Osteocyte (in vitro differentiated cells): Measurements from ENCODE around the gene CDC42EP3. TPM values are rescaled to one million over a fixed set of nuclear protein-coding genes. Genes with fewer than 3 reads are reported as not detected.
A peak's percentile ranks its signal among the peaks of the same experiment; 100 is the strongest.

ENCODE experiments used
- DNase-seq: peaks from one replicate; pipeline ENCODE4 v3.0.0; 2021; ENCODE audit warnings: mixed read lengths; ENCODE audit not compliant: unreplicated experiment; ENCODE audit errors: extremely low spot score
- H3K27ac Mint-ChIP-seq: one replicate; pipeline ENCODE4 v1.8.0; 2021; ENCODE audit warnings: mild to moderate bottlenecking, mixed read lengths; ENCODE audit not compliant: unreplicated experiment
- H3K27me3 Mint-ChIP-seq: one replicate; pipeline ENCODE4 v1.8.0; 2021; ENCODE audit warnings: mixed read lengths; ENCODE audit not compliant: unreplicated experiment
- H3K36me3 Mint-ChIP-seq: one replicate; pipeline ENCODE4 v1.8.0; 2021; ENCODE audit warnings: mixed read lengths; ENCODE audit not compliant: unreplicated experiment
- H3K4me1 Mint-ChIP-seq: one replicate; pipeline ENCODE4 v1.8.0; 2021; ENCODE audit warnings: mixed read lengths; ENCODE audit not compliant: unreplicated experiment
- H3K4me3 Mint-ChIP-seq: one replicate; pipeline ENCODE4 v1.8.0; 2021; ENCODE audit warnings: mild to moderate bottlenecking, moderate library complexity, mixed read lengths; ENCODE audit not compliant: unreplicated experiment
- H3K9me3 Mint-ChIP-seq: one replicate; pipeline ENCODE4 v1.8.0; 2021; ENCODE audit warnings: mixed read lengths; ENCODE audit not compliant: unreplicated experiment
- CTCF ChIP-seq: fragments of 200-600 bp; sonication (generic); IDR thresholded peaks from 2 replicates; pipeline ENCODE4 v1.5.0; 2021; ENCODE audit warnings: antibody characterized with exemption, mild to moderate bottlenecking, moderate library complexity
- total RNA-seq: library from RNA; stranded (reverse); gene quantifications from 2 replicates; pipeline ENCODE4 v1.2.1, GENCODE V29; 2021

CDC42EP3 gene
- total RNA-seq, 1 donor from 2014 or later, result 46.2 TPM

DNA sequence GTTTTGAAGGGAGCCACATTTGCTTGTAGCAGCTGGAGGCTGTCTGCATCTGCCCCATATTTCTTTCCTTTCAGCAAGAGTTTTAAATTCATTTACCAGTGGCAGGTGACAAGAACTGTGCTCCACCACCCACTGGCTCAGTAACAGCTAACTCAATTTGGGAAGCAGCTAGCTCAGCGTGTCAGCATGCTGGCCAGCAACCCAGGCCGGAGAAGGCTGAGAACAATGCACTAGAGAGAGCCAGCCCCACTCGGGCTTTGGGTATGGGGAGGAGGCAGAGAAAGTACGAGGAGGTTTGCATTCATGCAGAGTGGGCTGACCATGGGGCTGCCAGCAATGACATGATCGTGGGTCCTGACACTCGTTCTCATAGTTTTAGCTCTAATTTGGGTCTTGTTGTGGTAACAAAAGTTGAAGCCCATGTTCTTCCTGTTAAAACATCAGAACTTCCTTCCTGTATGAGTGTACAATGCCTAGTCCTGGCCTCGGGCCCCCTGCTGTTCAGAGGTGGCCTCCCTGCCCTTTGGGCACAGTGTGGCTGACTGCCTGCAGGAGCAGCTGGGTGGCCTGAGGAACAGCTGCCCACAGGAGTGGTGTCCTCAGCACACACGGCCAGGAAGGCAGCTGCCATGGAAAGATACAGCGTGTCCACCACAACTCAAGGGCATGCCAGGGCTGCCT lies 23.0 kb downstream of the CDC42EP3 start:
- no peak for TF ChIP-seq CTCF
- H3K4me1 Mint-ChIP-seq, result peaks cover 68% of the 10 kb centered on the region
- no peaks in the 10 kb centered on the region for H3K27me3 Mint-ChIP-seq
- DNase-seq, result no peak
- H3K36me3 Mint-ChIP-seq, result peaks cover 52% of the 10 kb centered on the region
- H3K9me3 Mint-ChIP-seq, result no peaks in the 10 kb centered on the region
- H3K4me3 Mint-ChIP-seq, result no peak overlapping the region
- H3K27ac Mint-ChIP-seq, result peak overlapping the region; percentile 62

DNA sequence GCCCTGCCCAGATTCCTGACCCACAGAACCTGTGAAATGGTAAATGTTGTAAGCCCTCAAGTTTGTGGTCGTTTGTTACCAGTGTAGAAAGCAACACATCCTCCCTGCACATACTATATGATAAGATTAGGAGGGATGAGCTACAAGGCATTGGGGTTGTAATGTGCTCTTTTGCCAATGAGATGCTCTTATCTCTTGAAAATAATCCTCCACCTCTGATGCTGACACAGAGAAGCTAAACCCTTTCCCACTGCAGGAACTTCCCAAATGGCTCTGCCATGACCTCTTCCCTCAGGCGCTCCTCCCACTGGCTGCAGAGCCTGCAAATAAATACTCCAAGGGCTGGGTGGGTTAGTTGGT lies 23.5 kb downstream of the CDC42EP3 start:
- H3K9me3 Mint-ChIP-seq, result no peaks in the 10 kb centered on the region
- peaks cover 48% of the 10 kb centered on the region for H3K36me3 Mint-ChIP-seq
- no peak overlapping the region for H3K4me3 Mint-ChIP-seq
- DNase-seq, result no peak
- H3K27me3 Mint-ChIP-seq, result no peaks in the 10 kb centered on the region
- peak overlapping the region; percentile 62 for H3K27ac Mint-ChIP-seq
- H3K4me1 Mint-ChIP-seq, result peaks cover 68% of the 10 kb centered on the region
- TF ChIP-seq CTCF, result no peak

GRCh38 chr2:37645836-37646235 lies 25.6 kb downstream of the CDC42EP3 start:
- no peak for TF ChIP-seq CTCF
- H3K4me3 Mint-ChIP-seq, result no peak overlapping the region
- DNase-seq, result no peak
- no peaks in the 10 kb centered on the region for H3K9me3 Mint-ChIP-seq
- H3K27ac Mint-ChIP-seq, result peak overlapping the region; percentile 60
- peaks cover 71% of the 10 kb centered on the region for H3K4me1 Mint-ChIP-seq
- peaks cover 48% of the 10 kb centered on the region for H3K36me3 Mint-ChIP-seq
- H3K27me3 Mint-ChIP-seq, result no peaks in the 10 kb centered on the region

- H3K27me3 Mint-ChIP-seq, result no peaks in the 10 kb centered on the region
- no peak for TF ChIP-seq CTCF
- H3K4me3 Mint-ChIP-seq, result no peak overlapping the region
- peak overlapping the region; percentile 60 for H3K27ac Mint-ChIP-seq
- H3K4me1 Mint-ChIP-seq, result peaks cover 70% of the 10 kb centered on the region
- no peak for DNase-seq
- no peaks in the 10 kb centered on the region for H3K9me3 Mint-ChIP-seq
- peaks cover 48% of the 10 kb centered on the region for H3K36me3 Mint-ChIP-seq
Measured at GRCh38 chr2:37645362-37645761, 26.1 kb downstream of the CDC42EP3 start.

- Mint-ChIP-seq H3K4me3 (no peak overlapping the region), H3K36me3 (peaks cover 48% of the 10 kb centered on the region), H3K9me3 (no peaks in the 10 kb centered on the region), H3K27ac (peak overlapping the region; percentile 46), H3K27me3 (no peaks in the 10 kb centered on the region), H3K4me1 (peaks cover 70% of the 10 kb centered on the region)
- DNase-seq, result no peak
- no peak for TF ChIP-seq CTCF
Measured at GRCh38 chr2:37644191-37644590, 27.3 kb downstream of the CDC42EP3 start.
